Caco-2 (cell line): ENCODE measurements around the gene MEG3. TPM values are rescaled to one million over a fixed set of nuclear protein-coding genes. Genes with fewer than 3 reads are reported as not detected.

Source experiments
- BruUV-seq: library from RNA; stranded (reverse); fragments of 400-500 nt; replicated peaks from 2 replicates; lab custom pipeline; 2021; lab: Mats Ljungman, UMichigan
- CTCF ChIA-PET: fragments of 300-600 bp; sonication (Branson Sonifier 250); formaldehyde crosslinking; loops from one replicate; lab custom pipeline; 2022; ENCODE audit warnings: antibody characterized with exemption; lab: Charles Lee
- POLR2A ChIA-PET: fragments of 300-600 bp; sonication (Branson Sonifier 250); formaldehyde crosslinking; loops from one replicate; lab custom pipeline; 2022; ENCODE audit warnings: antibody characterized with exemption; lab: Charles Lee
- DNase-seq, 2 experiments: peaks; one replicate each; pipeline versions ENCODE4 v3.0.0 to v3.0.0-alpha.2; 2020 to 2022
- H3K27me3 ChIP-seq: replicated peaks from 2 replicates; pipeline ENCODE4 v1.6.0; 2011; ENCODE audit warnings: low read length; ENCODE audit not compliant: control insufficient read depth, insufficient read depth
- H3K36me3 ChIP-seq: 2 replicates; pipeline ENCODE4 v1.5.1; 2011; ENCODE audit warnings: low read length; ENCODE audit not compliant: control insufficient read depth, insufficient read depth
- H3K4me1 ChIP-seq: fragments of 250-450 bp; sonication (Bioruptor Pico); 2 replicates; pipeline ENCODE4 v1.5.1; 2020; ENCODE audit warnings: mild to moderate bottlenecking
- H3K4me3 ChIP-seq: 2 replicates; pipeline ENCODE4 v1.5.1; 2011; ENCODE audit warnings: low read depth, mild to moderate bottlenecking, control low read depth, low read length
- H3K9me3 ChIP-seq: fragments of 250-450 bp; sonication (Bioruptor Pico); 2 replicates; pipeline ENCODE4 v1.5.1; 2020; ENCODE audit warnings: mild to moderate bottlenecking, moderate library complexity
- H3K27ac Mint-ChIP-seq: one replicate; pipeline ENCODE4 v1.8.0; 2022; ENCODE audit warnings: mixed read lengths; ENCODE audit not compliant: unreplicated experiment
- H3K27me3 Mint-ChIP-seq: one replicate; pipeline ENCODE4 v1.8.0; 2022; ENCODE audit warnings: mixed read lengths; ENCODE audit not compliant: insufficient read depth, unreplicated experiment
- H3K36me3 Mint-ChIP-seq: one replicate; pipeline ENCODE4 v1.8.0; 2022; ENCODE audit warnings: mild to moderate bottlenecking, mixed read lengths; ENCODE audit not compliant: insufficient read depth, unreplicated experiment
- H3K4me1 Mint-ChIP-seq: one replicate; pipeline ENCODE4 v1.8.0; 2022; ENCODE audit warnings: low read depth, mixed read lengths; ENCODE audit not compliant: unreplicated experiment
- H3K4me3 Mint-ChIP-seq: one replicate; pipeline ENCODE4 v1.8.0; 2022; ENCODE audit warnings: mild to moderate bottlenecking, moderate library complexity, mixed read lengths; ENCODE audit not compliant: unreplicated experiment
- H3K9me3 Mint-ChIP-seq: one replicate; pipeline ENCODE4 v1.8.0; 2022; ENCODE audit warnings: mixed read lengths; ENCODE audit not compliant: unreplicated experiment
- CTCF ChIP-seq, 2 experiments: fragments of 200-600 bp in 1 of 2; IDR thresholded peaks; 1 replicate in 1 of 2; 2 replicates in 1 of 2; pipeline versions ENCODE4 v1.5.1 to v1.8.0; 2011 to 2022; ENCODE audit warnings: antibody characterized with exemption in 1 of 2, control low read depth in 1 of 2, inconsistent platforms in 1 of 2, low read depth in 1 of 2, low read length in 1 of 2, mild to moderate bottlenecking in 1 of 2, moderate library complexity in 1 of 2; ENCODE audit not compliant: insufficient read depth in 1 of 2, severe bottlenecking in 1 of 2, unreplicated experiment in 1 of 2
- intact Hi-C: fragments of 100-400 bp; cut with micrococcal nuclease; formaldehyde crosslinking; loops from one replicate; pipeline ENCODE4 v1.10.0; 2022; ENCODE audit not compliant: unreplicated experiment
- total RNA-seq: library from RNA; stranded (reverse); gene quantifications from 2 replicates; pipeline ENCODE4 v1.2.3, GENCODE V29; 2022

MEG3 gene
- total RNA-seq, 1 experiment from 2014 or later = not detected

GRCh38 chr14:100824091-100824551 is 1.8 kb upstream of the MEG3 start:
- Mint-ChIP-seq H3K9me3 (no peaks in the 10 kb centered on the region), H3K27me3 (no peaks in the 10 kb centered on the region), H3K36me3 (no peaks in the 10 kb centered on the region), H3K4me3 (no peak overlapping the region), H3K27ac (no peak overlapping the region), H3K4me1 (peaks cover 12% of the 10 kb centered on the region)
- BruUV-seq = no TSS peak
- no peak for TF ChIP-seq CTCF (IDR thresholded peaks at IDR 0.05; ENCODE audit: insufficient read depth in 1 of 2, low read depth in 1 of 2, low read length in 1 of 2, severe bottlenecking in 1 of 2, unreplicated experiment in 1 of 2)
- no peak overlapping the region for H3K4me3 ChIP-seq
- POLR2A ChIA-PET = no interaction called here
- CTCF ChIA-PET = no interaction called here
- no peaks in the 10 kb centered on the region; the same call in 1 of the 2 replicates for H3K4me1 ChIP-seq
- peaks cover 3% of the 10 kb centered on the region; the same call in 1 of the 2 replicates for H3K9me3 ChIP-seq
- intact Hi-C loops = no loop called here
- H3K36me3 ChIP-seq = no peaks in the 10 kb centered on the region
- H3K27me3 ChIP-seq = no peaks in the 10 kb centered on the region
- no peak for DNase-seq

- H3K9me3 Mint-ChIP-seq = no peaks in the 10 kb centered on the region
- Histone ChIP-seq H3K27me3 (no peaks in the 10 kb centered on the region), H3K4me1 (no peaks in the 10 kb centered on the region; the same call in 1 of the 2 replicates), H3K9me3 (peaks cover 3% of the 10 kb centered on the region; the same call in 1 of the 2 replicates), H3K36me3 (no peaks in the 10 kb centered on the region), H3K4me3 (no peak overlapping the region)
- BruUV-seq = no TSS peak
- CTCF ChIA-PET = no interaction called here
- POLR2A ChIA-PET = no interaction called here
- H3K4me1 Mint-ChIP-seq = peaks cover 19% of the 10 kb centered on the region
- no peaks in the 10 kb centered on the region for H3K27me3 Mint-ChIP-seq
- H3K4me3 Mint-ChIP-seq = no peak overlapping the region
- no peaks in the 10 kb centered on the region for H3K36me3 Mint-ChIP-seq
- no peak for TF ChIP-seq CTCF (IDR thresholded peaks at IDR 0.05; ENCODE audit: insufficient read depth in 1 of 2, low read depth in 1 of 2, low read length in 1 of 2, severe bottlenecking in 1 of 2, unreplicated experiment in 1 of 2)
- intact Hi-C loops = no loop called here
- DNase-seq = no peak
- H3K27ac Mint-ChIP-seq = no peak overlapping the region
These were observed 811 bp upstream of the MEG3 start for GRCh38 chr14:100824901-100825712.

GRCh38 chr14:100826391-100827100 is 628 bp downstream of the MEG3 start:
- DNase-seq = no peak
- Mint-ChIP-seq H3K9me3 (no peaks in the 10 kb centered on the region), H3K27me3 (no peaks in the 10 kb centered on the region), H3K27ac (no peak overlapping the region), H3K4me1 (peaks cover 21% of the 10 kb centered on the region), H3K36me3 (no peaks in the 10 kb centered on the region), H3K4me3 (no peak overlapping the region)
- Histone ChIP-seq H3K4me3 (no peak overlapping the region), H3K36me3 (no peaks in the 10 kb centered on the region), H3K4me1 (peaks cover 3% of the 10 kb centered on the region; the same call in 1 of the 2 replicates), H3K27me3 (no peaks in the 10 kb centered on the region), H3K9me3 (peaks cover 3% of the 10 kb centered on the region; the same call in 1 of the 2 replicates)
- ChIA-PET POLR2A (no interaction called here), CTCF (no interaction called here)
- intact Hi-C loops = no loop called here
- TF ChIP-seq CTCF (IDR thresholded peaks at IDR 0.05; ENCODE audit: insufficient read depth in 1 of 2, low read depth in 1 of 2, low read length in 1 of 2, severe bottlenecking in 1 of 2, unreplicated experiment in 1 of 2) = no peak
- BruUV-seq = no TSS peak
